NCI-H446 (cell line): ENCODE measurements around the gene CFAP52.
"Not testable (repeated sequence)": the region's sequence is repeated elsewhere in the genome, so short reads cannot be mapped to it uniquely, and the experiment has no call there.

Experiments used
- DNase-seq, 2 experiments: peaks; one replicate each; lab custom pipeline; 2025; lab: John Stamatoyannopoulos, UW

Gene CFAP52

DNA sequence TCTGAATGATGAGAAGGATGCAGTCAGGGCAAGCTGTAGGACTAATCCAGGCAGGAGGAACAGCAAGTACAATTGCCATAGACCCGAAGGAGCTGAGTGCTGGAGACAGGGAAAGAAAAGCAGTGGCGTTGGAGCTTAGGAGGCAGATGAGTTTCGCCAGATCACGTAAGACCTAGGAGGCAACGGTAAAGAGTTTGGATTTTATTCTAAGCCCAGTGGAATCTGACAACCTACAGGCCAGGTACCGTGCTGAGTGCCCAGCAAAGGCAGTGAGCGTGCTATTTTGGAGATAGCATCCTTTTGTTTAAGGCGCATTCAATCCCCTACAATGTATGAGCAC, 70.1 kb downstream of the CFAP52 start:
- DNase-seq, result no peak

DNA sequence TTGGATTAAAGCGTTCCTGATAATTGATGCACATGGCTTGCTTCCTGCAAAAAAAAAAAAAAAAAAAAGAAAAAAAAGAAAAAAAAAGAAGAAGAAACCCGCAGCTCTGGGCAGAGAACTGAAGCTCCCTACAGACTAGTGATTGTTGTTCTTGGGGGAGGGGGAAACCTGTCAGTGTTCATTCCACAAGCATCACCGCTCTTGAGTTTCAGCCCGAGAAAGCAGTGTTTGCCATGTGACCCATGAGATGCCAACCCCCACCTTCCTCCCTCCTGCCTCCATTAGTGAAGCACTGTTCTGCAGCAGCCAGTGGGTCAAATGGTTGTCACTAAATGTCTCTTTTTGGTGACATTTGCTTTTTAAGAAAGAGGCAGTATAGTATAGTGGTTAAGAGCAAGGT, 70.6 kb downstream of the CFAP52 start:
- DNase-seq, result no peak

- DNase-seq, result no peak
Measured at GRCh38 chr17:9648521-9649110, 72.2 kb downstream of the CFAP52 start.

DNA sequence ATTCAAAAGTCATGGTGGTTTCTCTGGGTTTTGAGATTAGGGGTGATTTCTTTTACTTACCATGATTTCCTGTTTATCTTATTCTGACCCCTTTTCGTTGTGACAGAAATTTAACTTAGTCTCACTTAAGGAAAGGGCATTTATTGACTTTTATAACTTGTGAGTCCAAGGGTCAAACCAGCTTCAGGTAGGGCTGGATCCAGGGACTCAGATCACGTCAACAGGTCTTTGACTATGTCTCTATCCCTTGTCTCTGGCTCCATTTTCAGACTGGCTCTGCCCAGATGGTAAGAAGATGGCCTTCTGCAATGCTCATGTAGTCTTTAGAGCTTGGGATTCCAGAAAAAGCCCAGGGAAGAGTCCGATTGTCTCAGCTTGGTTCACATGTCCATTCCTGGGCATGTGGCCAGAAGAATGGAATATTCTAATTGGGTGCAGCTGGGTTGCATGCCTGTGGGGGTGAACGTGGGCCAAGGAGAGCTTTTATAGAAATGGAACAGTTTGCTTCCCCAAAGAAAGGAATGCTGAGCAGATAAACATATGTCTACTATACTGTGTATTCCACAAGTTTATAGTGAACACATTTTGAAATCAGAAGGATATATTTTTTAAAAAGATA, 82.3 kb downstream of the CFAP52 start:
- no peak for DNase-seq

DNA sequence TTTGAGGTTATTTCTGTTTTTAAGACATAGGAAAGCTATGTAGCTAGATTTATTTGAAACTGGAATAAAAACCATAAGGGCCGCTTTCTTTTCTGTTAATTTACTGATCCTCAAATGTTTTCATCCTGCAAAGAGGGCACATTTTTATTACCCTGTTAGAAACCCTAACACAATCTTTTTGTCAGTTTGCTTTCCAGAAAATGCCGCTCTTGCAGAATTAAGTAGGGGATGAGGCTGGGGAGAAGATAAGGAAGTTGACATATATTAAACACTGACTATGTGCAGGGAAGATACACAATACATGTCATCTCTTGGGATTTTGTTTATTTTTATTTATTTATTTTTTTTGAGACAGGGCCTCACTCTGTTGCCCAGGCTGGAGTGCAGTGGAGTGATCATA, 84.6 kb downstream of the CFAP52 start:
- DNase-seq, result no peak

GRCh38 chr17:9663511-9663910, 87.1 kb downstream of the CFAP52 start:
- not testable (repeated sequence) for DNase-seq

GRCh38 chr17:9666461-9667050, 90.1 kb downstream of the CFAP52 start:
- no peak for DNase-seq

DNA sequence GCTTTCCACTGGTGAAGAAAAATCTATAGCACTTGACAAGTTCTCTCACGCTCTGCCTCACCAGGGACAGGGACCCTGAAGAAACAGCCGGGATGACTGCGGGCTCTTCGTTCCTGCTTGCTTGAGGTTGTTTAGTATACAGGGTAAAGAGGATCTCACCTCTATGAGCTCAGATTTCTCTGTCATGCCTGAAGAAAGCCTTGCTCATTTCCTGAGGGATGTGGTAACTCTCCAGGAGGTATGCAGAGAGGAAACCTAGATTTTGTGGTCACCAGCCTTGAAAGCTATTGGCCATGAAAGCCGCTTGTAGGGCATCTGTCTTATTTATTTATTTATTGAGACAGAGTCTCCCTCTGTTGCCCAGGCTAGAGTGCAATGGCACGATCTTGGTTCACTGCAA, 92.1 kb downstream of the CFAP52 start:
- no peak for DNase-seq

DNA sequence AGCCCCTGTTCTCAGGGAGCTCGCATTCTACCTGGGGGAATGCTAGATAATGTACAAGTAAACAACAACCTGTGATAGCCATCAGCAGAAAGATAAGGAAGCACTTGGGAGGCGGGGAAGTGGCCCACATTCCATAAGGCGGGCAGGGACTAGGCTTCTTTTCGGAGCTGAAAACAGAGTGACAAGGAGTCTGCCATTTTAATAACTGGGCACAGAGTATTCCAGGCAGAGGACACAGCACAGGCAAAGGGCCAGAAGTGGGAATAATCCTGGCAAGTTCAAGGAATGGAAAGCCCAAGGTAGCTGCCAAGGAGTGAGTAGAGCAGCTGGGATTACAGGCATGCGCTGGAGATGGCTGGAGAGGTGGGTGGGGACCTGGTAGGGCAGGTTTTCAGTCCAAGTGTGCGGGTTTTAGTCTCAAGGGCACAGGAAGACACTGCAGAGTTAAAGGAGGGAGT, 93.1 kb downstream of the CFAP52 start:
- no peak for DNase-seq

GRCh38 chr17:9670596-9670995, 94.2 kb downstream of the CFAP52 start:
- DNase-seq, result no peak

DNA sequence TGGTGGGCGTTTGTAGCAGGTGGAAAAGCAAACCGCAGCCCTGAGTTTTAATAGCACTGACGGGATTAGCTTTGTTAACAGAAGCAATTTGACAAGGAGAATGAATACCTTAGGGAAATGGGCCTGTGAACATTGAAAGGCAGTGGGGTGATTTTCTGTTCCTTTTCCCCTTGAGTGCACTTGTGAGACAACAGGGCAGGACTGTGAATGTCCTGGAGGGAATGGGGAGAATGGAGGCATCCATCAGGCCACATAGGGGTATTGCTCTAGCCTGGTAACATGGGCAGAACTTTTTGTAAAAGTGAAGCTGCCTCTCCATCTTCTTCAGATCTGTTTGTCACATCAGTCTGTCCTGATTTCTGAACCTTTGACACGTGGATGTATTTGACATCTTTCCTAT, 95.1 kb downstream of the CFAP52 start:
- DNase-seq, result no peak

DNA sequence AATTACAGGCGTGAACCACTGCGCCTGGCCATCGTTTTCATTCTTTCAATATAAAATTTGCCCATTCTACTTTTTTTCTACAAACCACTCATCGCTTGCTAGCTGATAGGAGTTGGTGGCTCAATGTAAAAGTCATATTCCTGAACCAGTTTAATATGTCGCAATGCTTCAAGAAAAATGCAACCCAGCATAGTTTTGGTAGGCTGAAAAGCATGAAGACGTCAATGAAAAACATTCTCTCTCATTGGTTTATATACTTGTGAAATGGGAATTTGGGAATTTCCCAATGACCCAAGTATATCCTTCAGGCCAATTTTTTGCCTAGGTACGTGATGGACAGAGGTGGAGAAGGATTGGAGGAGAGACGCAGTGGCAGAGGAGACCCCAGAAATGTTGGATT, 95.8 kb downstream of the CFAP52 start:
- DNase-seq, result no peak

DNA sequence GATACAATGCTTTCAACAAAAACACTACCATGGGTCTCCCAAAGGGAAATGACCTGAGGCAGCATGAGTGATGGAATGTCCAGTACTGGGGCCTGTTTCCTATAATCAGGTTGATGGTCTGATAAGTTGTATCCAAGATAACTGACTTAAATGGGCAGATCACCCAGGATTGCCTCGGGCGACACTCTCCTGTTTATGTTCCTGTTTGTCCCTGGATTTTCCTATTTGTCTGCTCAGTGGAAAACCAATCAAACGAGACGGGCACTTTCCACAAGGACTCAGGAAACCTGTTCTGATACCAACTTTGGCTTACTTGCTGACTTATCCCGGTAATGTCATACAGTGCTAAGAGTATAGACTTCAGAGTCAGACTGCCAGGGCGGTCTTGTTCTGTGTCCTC, 96.2 kb downstream of the CFAP52 start:
- DNase-seq, result no peak

DNA sequence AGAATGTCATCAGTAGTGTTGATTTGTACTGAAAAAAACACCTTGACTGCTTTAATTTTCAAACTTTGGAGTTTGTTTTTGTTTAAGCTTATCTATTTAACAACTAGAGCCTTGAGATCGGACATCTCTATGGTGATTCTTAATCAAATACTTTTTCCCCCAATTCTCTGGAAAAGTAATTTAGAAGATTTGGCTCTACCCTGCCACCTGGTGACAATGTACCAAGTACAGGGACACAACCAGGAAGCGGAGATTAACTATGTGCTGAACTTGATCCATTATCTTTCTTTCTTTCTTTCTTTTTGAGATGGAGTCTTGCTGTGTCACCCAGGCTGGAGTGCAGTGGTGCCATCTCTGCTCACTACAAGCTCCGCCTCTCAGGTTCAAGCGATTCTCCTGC, 99.6 kb downstream of the CFAP52 start:
- no peak for DNase-seq

GRCh38 chr17:9676820-9677310, 100.4 kb downstream of the CFAP52 start:
- DNase-seq, result no peak

- no peak for DNase-seq
Measured at GRCh38 chr17:9677411-9677810, 101.0 kb downstream of the CFAP52 start.

- no peak for DNase-seq
Measured at GRCh38 chr17:9677896-9678295, 101.5 kb downstream of the CFAP52 start.

- DNase-seq, result no peak
Measured at GRCh38 chr17:9684955-9685621, 108.6 kb downstream of the CFAP52 start.
